ENCODE measurements around the gene ZNF780B.

Gene ZNF780B

GRCh38 chr19:39996218-39996810, 59.7 kb downstream of the ZNF780B start:
- H3K9me3 ChIP-seq = no peaks in the 10 kb centered on the region
- H3K4me3 ChIP-seq (ENCODE audit: low read depth, low read length) = peak overlapping the region; percentile 98
- TF ChIP-seq CTCF (IDR thresholded peaks at IDR 0.05; ENCODE audit: low read depth, low read length) = no peak
- no peaks in the 10 kb centered on the region for H3K4me1 ChIP-seq
- DNase-seq = peak; percentile 36
- H3K27me3 ChIP-seq = no peaks in the 10 kb centered on the region
- no peaks in the 10 kb centered on the region for H3K36me3 ChIP-seq

GRCh38 chr19:39995794-39996193, 60.2 kb downstream of the ZNF780B start:
- Histone ChIP-seq H3K36me3 (no peaks in the 10 kb centered on the region), H3K27me3 (no peaks in the 10 kb centered on the region), H3K4me3 (ENCODE audit: low read depth, low read length) (peak overlapping the region; percentile 98), H3K4me1 (no peaks in the 10 kb centered on the region), H3K9me3 (no peaks in the 10 kb centered on the region)
- DNase-seq = no peak
- no peak for TF ChIP-seq CTCF (IDR thresholded peaks at IDR 0.05; ENCODE audit: low read depth, low read length)

GRCh38 chr19:39994361-39994760, 61.7 kb downstream of the ZNF780B start:
- TF ChIP-seq CTCF (IDR thresholded peaks at IDR 0.05; ENCODE audit: low read depth, low read length) = no peak
- no peaks in the 10 kb centered on the region for H3K9me3 ChIP-seq
- DNase-seq = no peak
- H3K36me3 ChIP-seq = no peaks in the 10 kb centered on the region
- no peaks in the 10 kb centered on the region for H3K27me3 ChIP-seq
- H3K4me1 ChIP-seq = no peaks in the 10 kb centered on the region
- no peak overlapping the region for H3K4me3 ChIP-seq (ENCODE audit: low read depth, low read length)

GRCh38 chr19:39993605-39994004, 62.4 kb downstream of the ZNF780B start:
- Histone ChIP-seq H3K27me3 (no peaks in the 10 kb centered on the region), H3K4me3 (ENCODE audit: low read depth, low read length) (no peak overlapping the region), H3K4me1 (no peaks in the 10 kb centered on the region), H3K9me3 (no peaks in the 10 kb centered on the region), H3K36me3 (no peaks in the 10 kb centered on the region)
- TF ChIP-seq CTCF (IDR thresholded peaks at IDR 0.05; ENCODE audit: low read depth, low read length) = no peak
- DNase-seq = no peak

GRCh38 chr19:39987596-39987995, 68.4 kb downstream of the ZNF780B start:
- Histone ChIP-seq H3K27me3 (no peaks in the 10 kb centered on the region), H3K4me1 (no peaks in the 10 kb centered on the region), H3K36me3 (0 out of 2 replicates have a peak, but pooled peaks cover 2% of the 10 kb centered on the region), H3K4me3 (ENCODE audit: low read depth, low read length) (no peak overlapping the region), H3K9me3 (no peaks in the 10 kb centered on the region; the same call in 1 of the 2 replicates)
- TF ChIP-seq CTCF (IDR thresholded peaks at IDR 0.05; ENCODE audit: low read depth, low read length) = no peak
- no peak for DNase-seq

GRCh38 chr19:39987167-39987566, 68.9 kb downstream of the ZNF780B start:
- no peak overlapping the region for H3K4me3 ChIP-seq (ENCODE audit: low read depth, low read length)
- no peaks in the 10 kb centered on the region; the same call in 1 of the 2 replicates for H3K9me3 ChIP-seq
- no peak for TF ChIP-seq CTCF (IDR thresholded peaks at IDR 0.05; ENCODE audit: low read depth, low read length)
- H3K27me3 ChIP-seq = no peaks in the 10 kb centered on the region
- H3K4me1 ChIP-seq = no peaks in the 10 kb centered on the region
- no peak for DNase-seq
- H3K36me3 ChIP-seq = peaks cover 7% of the 10 kb centered on the region; the same call in 1 of the 2 replicates

Measured in BE2C (cell line).